T-helper 9 cell (primary cell): Measurements from ENCODE around the gene ZFP82.

ENCODE experiments used
- DNase-seq: peaks from one replicate; pipeline ENCODE4 v3.0.0-alpha.2; 2020
- total RNA-seq, 2 donors: gene quantifications; one replicate each; lab custom pipeline; 2026; lab: John Stamatoyannopoulos, UW

Gene ZFP82
- total RNA-seq, result 4.1 to 20.8 reads per million in 2 donors

DNA sequence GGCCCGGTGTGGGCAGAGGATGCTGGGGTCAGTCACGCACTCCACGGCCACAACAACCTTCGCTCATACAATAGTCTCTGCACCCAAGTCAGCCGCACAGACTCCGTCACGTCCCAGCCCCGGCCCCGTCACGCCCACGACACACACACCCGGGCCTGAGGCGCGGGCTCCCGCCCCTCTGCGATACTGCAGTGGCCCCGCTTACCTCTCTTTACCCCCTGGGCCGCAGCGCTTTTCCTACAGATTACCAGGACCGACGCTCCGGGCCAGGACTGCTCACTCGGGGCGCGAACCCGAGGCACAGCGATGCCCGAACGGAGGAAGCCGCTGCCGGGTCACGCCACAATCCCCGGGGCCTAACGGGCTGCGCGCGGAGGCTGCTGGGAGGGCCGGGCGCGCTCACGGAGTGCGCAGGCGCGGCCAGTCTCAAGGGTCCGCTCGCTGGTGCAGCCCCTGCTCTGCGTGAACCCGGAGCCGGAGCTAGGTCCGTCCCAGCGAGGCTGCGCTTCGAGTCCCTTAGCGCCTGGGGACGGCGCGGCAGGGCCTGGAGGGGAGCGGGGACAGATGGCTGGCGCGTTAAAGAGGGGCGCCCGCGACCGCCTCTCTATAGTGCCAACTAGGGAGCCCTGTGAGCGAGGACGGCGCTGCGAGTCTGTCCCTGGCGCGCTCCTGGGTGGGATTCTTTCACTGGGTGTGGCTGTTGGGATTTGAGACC is at the start of gene ZFP82:
ZFP82 (minus strand) TSS at position 358 of the 715 bp plus-strand sequence. CDS start 8,855 bp downstream, outside the sequence.
- peak; percentile 48 for DNase-seq

GRCh38 chr19:36460046-36460445 is 41.6 kb upstream of the ZFP82 start:
- DNase-seq, result no peak

GRCh38 chr19:36456831-36457230 is 38.4 kb upstream of the ZFP82 start:
- DNase-seq, result no peak

DNA sequence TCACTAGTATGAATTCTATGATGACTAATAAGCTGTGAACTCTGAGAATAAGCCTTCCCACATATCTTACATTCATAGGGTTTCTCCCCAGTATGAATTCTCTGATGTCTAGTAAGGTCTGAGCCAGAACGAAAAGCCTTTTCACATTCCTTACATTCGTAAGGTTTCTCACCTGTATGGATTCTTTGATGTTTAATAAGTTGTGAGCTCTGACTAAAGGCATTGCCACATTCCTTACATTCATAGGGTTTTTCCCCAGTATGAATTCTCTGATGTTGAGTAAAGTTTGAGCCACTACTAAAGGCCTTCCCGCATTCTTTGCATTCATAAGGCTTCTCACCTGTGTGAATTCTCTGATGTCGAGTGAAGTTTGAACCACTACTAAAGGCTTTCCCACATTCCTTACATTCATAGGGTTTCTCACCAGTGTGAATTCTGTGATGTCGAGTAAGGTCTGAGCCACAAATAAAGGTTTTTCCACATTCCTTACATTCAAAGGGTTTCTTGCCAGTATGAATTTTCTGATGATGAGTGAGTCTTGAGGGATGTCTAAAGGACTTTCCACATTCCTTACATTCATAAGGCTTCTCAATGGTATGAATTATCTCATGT is 30.7 kb upstream of the ZFP82 start:
- DNase-seq, result no peak

GRCh38 chr19:36441339-36441738 is 22.9 kb upstream of the ZFP82 start:
- DNase-seq, result no peak

DNA sequence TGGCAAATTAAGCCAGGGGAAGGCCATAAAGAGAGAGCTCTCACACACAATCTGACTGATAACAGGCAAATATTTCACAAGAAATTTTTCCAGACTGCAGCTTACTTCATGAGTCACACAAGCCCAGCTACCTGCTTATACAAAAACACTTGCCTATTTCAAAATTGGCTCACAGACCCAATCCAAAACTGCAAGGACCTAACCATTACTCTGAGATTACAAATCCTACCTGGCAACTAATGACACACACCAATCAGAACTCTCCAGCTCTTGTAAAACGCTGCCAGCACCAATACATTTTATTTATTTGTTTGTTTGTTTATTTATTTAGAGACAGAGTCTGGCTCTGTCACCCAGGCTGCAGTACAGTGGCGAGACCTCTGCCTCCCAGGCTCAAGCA is 18.1 kb upstream of the ZFP82 start:
- DNase-seq, result no peak

DNA sequence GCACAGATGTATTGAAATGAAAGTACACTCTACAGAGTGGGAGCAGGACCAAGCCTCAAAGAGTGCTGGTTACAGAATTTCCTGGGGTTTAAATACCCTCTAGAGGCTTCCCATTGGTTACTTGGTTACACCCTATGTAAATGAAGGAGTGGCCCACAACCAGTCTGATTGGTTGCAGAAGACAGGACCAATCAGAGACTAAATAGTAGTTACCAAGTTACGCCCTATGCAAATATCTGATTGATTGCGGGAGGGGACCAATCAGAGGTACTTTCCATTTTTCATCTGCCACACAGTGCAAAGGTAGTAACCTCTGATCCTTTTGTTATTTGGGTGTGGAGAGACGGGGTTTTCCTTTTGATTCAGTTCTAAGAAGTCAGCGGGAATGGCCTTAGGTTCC is 5.5 kb upstream of the ZFP82 start:
- DNase-seq, result no peak

GRCh38 chr19:36421749-36422481 is 3.5 kb upstream of the ZFP82 start:
- no peak for DNase-seq

- no peak for DNase-seq
Measured at GRCh38 chr19:36420961-36421748, 2.7 kb upstream of the ZFP82 start.

GRCh38 chr19:36417752-36418286 is 625 bp downstream of the ZFP82 start:
- DNase-seq, result no peak

DNA sequence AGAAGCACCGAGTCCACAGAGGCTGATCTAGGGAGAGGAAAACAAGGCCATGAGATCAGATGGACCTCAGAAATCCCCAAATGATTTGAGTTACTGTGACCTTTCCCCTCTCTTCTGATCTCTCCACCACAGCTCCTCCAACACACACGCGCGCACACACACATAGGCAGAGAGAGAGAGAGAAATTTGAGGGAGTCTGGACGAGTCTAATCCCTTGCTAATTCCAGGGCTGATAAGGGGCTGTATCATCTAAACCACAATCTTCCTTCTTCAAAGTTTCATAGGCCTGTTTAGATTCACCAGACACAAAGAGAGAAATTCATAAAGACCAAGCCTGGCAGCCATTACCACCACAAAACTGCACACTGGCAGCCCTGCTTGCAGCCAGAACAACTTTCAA is 8.6 kb downstream of the ZFP82 start:
- no peak for DNase-seq

DNA sequence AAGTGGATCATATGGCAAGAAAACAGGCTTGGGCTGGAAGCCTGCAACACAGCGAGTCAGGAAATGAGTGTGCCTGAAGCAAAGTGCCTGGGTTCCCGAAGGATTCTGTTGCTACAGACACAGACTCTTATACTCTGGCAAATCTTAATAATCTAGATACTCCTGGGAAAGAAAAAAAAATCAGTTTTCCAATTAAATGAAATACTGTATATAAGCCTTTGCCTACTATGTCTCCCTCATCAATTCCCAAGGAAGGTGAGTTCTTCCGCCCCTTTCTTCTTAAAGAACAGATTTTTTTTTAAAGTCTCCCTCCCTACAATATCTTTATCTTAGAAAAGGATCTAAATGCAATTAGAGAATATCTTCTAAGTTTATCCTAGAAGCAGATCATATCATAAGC is 10.3 kb downstream of the ZFP82 start:
- DNase-seq, result no peak

DNA sequence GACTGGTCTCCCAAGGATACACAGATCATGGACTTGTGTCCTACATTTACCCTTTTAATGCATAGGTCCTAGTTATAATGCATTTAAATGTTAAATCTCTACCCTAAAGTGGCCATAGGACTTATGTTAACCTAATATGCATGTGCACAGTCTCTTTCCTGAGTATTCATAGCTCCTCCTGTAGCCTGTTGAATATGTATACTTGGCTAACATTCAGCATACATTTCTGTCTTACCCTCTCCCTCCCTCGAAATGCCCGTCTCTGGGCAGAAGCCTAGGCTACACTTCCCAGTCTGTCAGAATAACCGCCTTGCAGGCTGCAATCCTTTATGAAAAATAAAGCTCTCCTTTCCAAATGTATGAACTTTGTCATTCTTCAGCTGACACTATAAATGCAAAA is 13.9 kb downstream of the ZFP82 start:
- no peak for DNase-seq

GRCh38 chr19:36401475-36401874 is 17.0 kb downstream of the ZFP82 start:
- DNase-seq, result no peak

GRCh38 chr19:36398571-36398970 is 19.9 kb downstream of the ZFP82 start:
- no peak for DNase-seq

DNA sequence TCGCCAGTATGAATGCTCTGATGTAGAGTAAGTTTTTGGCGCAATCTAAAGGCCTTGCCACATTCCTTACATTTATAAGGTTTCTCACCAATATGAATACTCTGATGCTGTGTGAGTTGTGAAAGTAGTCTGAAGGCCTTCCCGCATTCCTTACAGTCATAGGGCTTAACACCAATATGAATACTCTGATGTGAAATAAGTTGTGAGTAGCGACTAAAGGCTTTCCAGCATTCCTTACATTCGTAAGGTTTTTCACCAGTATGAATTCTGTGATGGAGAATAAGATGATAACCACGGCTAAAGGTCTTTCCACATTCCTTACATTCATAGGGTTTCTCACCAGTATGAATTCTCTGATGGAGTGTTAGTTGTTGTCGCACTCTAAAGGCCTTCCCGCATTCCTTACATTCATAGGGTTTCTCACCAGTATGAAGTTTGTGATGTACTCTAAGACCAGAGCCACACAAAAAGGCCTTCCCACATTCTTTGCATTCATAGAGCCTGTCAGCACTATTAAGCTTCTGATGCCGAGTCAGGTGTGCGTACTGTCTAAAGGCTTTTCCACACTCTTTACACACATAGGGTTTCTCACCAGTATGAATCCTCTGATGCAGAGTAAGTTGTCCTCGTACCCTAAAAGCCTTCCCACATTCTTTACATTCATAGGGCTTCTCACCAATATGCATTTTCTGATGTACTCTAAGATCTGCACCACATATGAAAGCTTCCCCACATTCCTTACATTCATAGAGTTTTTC is 25.3 kb downstream of the ZFP82 start:
- no peak for DNase-seq

- no peak for DNase-seq
Measured at GRCh38 chr19:36379510-36379819, 39.0 kb downstream of the ZFP82 start.

- DNase-seq, result peak; percentile 87
Measured at GRCh38 chr19:36378625-36379509, 39.6 kb downstream of the ZFP82 start, which contains the start of gene ZFP14. ZFP14 (minus strand) TSS chr19:36379201; CDS start chr19:36367892, 11,309 bp downstream.

- DNase-seq, result no peak
Measured at GRCh38 chr19:36377541-36378178, 40.8 kb downstream of the ZFP82 start.

GRCh38 chr19:36373638-36374156 is 44.7 kb downstream of the ZFP82 start:
- no peak for DNase-seq
